Upper lobe of left lung (tissue), 6 donors: ENCODE results near the gene RHOT1. TPM values are rescaled to one million over a fixed set of nuclear protein-coding genes. Genes with fewer than 3 reads are reported as not detected.
A peak's percentile ranks its signal among the peaks of the same experiment; 100 is the strongest.
"Not testable (repeated sequence)": the region's sequence is repeated elsewhere in the genome, so short reads cannot be mapped to it uniquely, and the experiment has no call there.

Experiments
- ATAC-seq, 2 donors: fragments of 200-7000 bp; cut with Tn5 transposase; one replicate each; pipeline ENCODE4 v1.9.1; 2022; ENCODE audit warnings: mild to moderate bottlenecking in 2 of 2, moderate library complexity in 2 of 2; ENCODE audit not compliant: low FRiP score in 2 of 2
- DNase-seq, 2 donors: peaks; one replicate each; pipeline ENCODE4 v3.0.0-alpha.2; 2019 to 2020
- H3K27ac ChIP-seq, 4 donors: fragments of 200-600 bp; sonication (generic); one replicate each; pipeline ENCODE4 v1.5.1; 2016 to 2019
- H3K27me3 ChIP-seq, 4 donors: fragments of 200-600 bp; sonication (generic); one replicate each; pipeline ENCODE4 v1.5.1; 2017 to 2019
- H3K36me3 ChIP-seq, 4 donors: fragments of 200-600 bp; sonication (generic); one replicate each; pipeline ENCODE4 v1.5.1; 2016 to 2019
- H3K4me1 ChIP-seq, 4 donors: fragments of 200-600 bp; sonication (generic); one replicate each; pipeline ENCODE4 v1.5.1; 2018 to 2019
- H3K4me3 ChIP-seq, 4 donors: fragments of 200-600 bp; sonication (generic); one replicate each; pipeline ENCODE4 v1.5.1; 2017 to 2019; ENCODE audit warnings: mild to moderate bottlenecking in 2 of 4, moderate library complexity in 1 of 4
- H3K9me3 ChIP-seq, 4 donors: fragments of 200-600 bp; sonication (generic); one replicate each; pipeline ENCODE4 v1.5.1; 2018 to 2019
- EP300 ChIP-seq, 4 donors: sonication (generic); formaldehyde crosslinking; IDR thresholded peaks; one replicate each; pipeline ENCODE4 v1.5.1; 2017; ENCODE audit warnings: antibody characterized with exemption in 4 of 4, control low read depth in 2 of 4
- POLR2A ChIP-seq, 4 donors: fragments of 450-650 bp; IDR thresholded peaks; one replicate each; pipeline ENCODE4 v1.5.1; 2016 to 2017; ENCODE audit warnings: antibody characterized with exemption in 4 of 4, mild to moderate bottlenecking in 2 of 4
- POLR2AphosphoS5 ChIP-seq, 2 donors: sonication (generic); formaldehyde crosslinking; IDR thresholded peaks; one replicate each; pipeline ENCODE4 v1.5.1; 2017; ENCODE audit warnings: antibody characterized with exemption in 2 of 2
- WGBS, 2 donors: methylation state at CpG; one replicate each; pipeline ENCODE4 v1.1.5; 2017 to 2018; 5-methylcytosine and 5-hydroxymethylcytosine counted together
- total RNA-seq, 6 donors: library from RNA; depleted of rRNA in 4 of 6; stranded (reverse); fragments of >200 nt in 4 of 6; gene quantifications; one replicate each; pipeline versions ENCODE4 v1.1.0 to v1.2.1, GENCODE V29; 2016 to 2021
- TF ChIP-seq, protein P1 (sequence below), 6 experiments: fragments of 450-650 bp in 4 of 6; fragments of 200-600 bp in 2 of 6; sonication (generic) in 2 of 6; IDR thresholded peaks; one replicate each; pipeline ENCODE4 v1.5.1; 2016 to 2019; ENCODE audit warnings: antibody characterized with exemption in 6 of 6
- donor health status: DM: no; HTN: no; CAD: no; lungs with moderate emphysema.
- donor health status: DM: no; HTN: yes; CAD: no; lungs with severe emphysema.

RHOT1 gene
- total RNA-seq, 6 donors from 2014 or later, result 37.2 to 110 (median 52.2) TPM

DNA sequence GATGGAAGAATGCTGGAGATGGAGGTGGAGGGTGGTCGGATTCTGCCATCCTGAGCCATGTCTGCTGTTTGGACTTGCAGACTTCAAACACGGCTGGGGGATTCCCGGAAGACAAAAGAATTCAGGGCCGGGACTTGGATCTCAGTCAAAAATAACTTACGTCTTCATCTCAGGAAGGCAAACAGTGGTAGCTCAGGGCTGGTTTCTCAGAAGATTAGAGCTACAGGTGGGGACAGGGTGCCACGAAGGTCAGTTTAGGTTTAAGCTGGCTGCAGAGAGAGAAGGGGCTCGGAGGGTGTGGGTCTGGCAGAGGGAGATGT, 119.1 kb downstream of the RHOT1 start:
- 22 to 36% methylated on average over 5 to 7 of the region's 7 CpGs for WGBS, 2 donors
- no peak for TF ChIP-seq EP300 (IDR thresholded peaks at IDR 0.05)
- no peak for TF ChIP-seq POLR2AphosphoS5 (IDR thresholded peaks at IDR 0.05)
- TF ChIP-seq POLR2A (IDR thresholded peaks at IDR 0.05), result no peak
- TF ChIP-seq, protein P1, sequence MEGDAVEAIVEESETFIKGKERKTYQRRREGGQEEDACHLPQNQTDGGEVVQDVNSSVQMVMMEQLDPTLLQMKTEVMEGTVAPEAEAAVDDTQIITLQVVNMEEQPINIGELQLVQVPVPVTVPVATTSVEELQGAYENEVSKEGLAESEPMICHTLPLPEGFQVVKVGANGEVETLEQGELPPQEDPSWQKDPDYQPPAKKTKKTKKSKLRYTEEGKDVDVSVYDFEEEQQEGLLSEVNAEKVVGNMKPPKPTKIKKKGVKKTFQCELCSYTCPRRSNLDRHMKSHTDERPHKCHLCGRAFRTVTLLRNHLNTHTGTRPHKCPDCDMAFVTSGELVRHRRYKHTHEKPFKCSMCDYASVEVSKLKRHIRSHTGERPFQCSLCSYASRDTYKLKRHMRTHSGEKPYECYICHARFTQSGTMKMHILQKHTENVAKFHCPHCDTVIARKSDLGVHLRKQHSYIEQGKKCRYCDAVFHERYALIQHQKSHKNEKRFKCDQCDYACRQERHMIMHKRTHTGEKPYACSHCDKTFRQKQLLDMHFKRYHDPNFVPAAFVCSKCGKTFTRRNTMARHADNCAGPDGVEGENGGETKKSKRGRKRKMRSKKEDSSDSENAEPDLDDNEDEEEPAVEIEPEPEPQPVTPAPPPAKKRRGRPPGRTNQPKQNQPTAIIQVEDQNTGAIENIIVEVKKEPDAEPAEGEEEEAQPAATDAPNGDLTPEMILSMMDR (IDR thresholded peaks at IDR 0.05), result no peak
- peaks cover 0 to 11% (median 4%) of the 10 kb centered on the region in 4 donors for H3K27me3 ChIP-seq
- DNase-seq, result no peak
- ATAC-seq, result no peak
- no peaks in the 10 kb centered on the region for H3K36me3 ChIP-seq
- H3K9me3 ChIP-seq, result no peaks in the 10 kb centered on the region
- H3K4me1 ChIP-seq, result peaks cover 7 to 21% (median 10%) of the 10 kb centered on the region in 4 donors
- no peak overlapping the region for H3K4me3 ChIP-seq
- H3K27ac ChIP-seq, result no peak overlapping the region

DNA sequence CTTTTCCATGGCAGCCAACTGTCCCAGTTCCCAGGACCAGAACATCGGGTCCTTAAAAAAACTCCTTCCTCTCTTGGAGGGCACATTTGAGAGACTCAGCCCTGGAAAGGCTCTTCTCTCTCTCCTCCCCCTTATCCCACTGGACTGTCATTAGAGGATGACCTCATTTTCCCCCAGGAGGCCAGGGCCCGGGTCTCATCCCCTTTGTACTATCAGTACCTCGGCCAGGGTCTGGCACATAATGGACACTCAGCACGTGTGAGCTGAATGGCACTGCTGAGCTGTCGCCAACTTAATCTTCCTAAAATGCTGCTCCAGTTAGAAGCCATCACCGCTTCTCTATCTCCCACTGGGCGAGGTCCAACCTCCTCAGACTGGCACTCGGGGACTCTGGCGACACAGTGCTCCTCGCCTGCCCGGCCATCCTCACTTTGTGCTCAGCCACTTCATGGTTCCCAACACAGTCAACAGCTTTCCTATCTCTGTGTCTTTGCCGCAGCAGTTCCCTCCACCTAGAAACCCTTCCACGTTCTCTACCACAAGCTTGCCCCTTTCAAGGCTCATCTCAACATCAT, 119.7 kb downstream of the RHOT1 start:
- H3K27me3 ChIP-seq, result peaks cover 0 to 18% (median 9%) of the 10 kb centered on the region in 4 donors
- ATAC-seq (no peak), DNase-seq (no peak)
- H3K27ac ChIP-seq, result no peak overlapping the region
- 85% methylated on average over 13 of the region's 13 CpGs for WGBS, 2 donors
- TF ChIP-seq POLR2AphosphoS5 (IDR thresholded peaks at IDR 0.05) (no peak), EP300 (IDR thresholded peaks at IDR 0.05) (no peak), POLR2A (IDR thresholded peaks at IDR 0.05) (no peak)
- TF ChIP-seq, protein P1 (IDR thresholded peaks at IDR 0.05), result no peak
- H3K36me3 ChIP-seq, result no peaks in the 10 kb centered on the region
- H3K9me3 ChIP-seq, result no peaks in the 10 kb centered on the region
- no peak overlapping the region for H3K4me3 ChIP-seq
- H3K4me1 ChIP-seq, result peaks cover 14 to 28% (median 16%) of the 10 kb centered on the region in 4 donors

DNA sequence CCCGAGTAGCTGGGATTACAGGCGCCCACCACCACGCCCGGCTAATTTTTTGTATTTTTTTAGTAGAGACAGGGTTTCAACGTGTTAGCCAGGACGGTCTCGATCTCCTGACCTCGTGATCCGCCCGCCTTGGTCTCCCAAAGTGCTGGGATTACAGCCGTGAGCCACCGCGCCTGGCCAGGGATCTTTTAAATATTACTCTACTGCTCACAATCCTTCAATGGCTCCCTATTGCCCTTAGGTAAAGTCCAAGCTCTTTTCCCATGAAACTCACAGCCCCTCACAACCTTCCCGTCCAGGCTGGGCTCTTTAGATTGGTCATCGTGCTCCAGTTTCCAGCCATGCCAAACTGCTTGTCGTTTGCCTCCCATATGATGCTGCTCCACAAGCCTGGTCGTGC, 121.2 kb downstream of the RHOT1 start:
- 94 to 96% methylated on average over 17 of the region's 17 CpGs for WGBS, 2 donors
- not testable (repeated sequence) for H3K36me3 ChIP-seq, H3K9me3 ChIP-seq, H3K27ac ChIP-seq, H3K4me3 ChIP-seq, ATAC-seq, DNase-seq
- Histone ChIP-seq H3K4me1 (peaks cover 21 to 37% (median 24%) of the 10 kb centered on the region in 4 donors), H3K27me3 (peaks cover 0 to 30% (median 16%) of the 10 kb centered on the region in 4 donors)

DNA sequence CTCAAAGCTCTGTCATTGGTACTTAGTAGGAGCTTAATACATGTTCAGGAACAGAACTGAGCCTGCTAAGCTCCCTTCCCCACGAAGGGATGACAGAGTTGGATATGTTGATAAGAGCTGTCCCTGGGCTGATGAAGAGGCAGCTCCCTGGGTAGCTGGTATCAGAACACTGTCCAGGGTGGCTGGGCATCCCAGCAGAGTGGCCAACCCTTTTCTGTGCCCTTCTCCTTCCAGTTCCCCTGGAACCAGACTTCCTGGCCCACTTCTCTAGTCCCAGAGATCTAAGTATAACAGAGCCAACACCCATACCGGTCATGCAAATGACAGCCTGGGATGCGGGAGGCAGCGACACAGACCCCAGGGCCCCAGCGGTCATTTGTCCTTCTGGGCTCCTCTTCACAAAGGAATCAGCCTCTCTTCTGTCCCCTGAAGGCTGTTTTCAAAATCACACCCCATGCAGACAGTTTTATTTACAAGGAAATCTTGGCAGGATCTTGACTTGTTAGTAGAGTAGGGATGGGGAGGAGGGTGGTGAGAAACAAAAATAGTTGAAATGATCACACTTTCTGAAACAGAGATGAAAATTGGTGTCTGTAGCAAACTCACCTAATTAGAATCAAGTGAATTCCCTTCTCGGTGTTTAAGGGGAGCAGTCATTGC, 122.0 kb downstream of the RHOT1 start:
- no peak overlapping the region for H3K4me3 ChIP-seq
- DNase-seq (no peak), ATAC-seq (no peak)
- 57 to 68% methylated on average over 5 to 6 of the region's 6 CpGs for WGBS, 2 donors
- no peaks in the 10 kb centered on the region for H3K9me3 ChIP-seq
- no peaks in the 10 kb centered on the region for H3K36me3 ChIP-seq
- peaks cover 0 to 35% (median 16%) of the 10 kb centered on the region in 4 donors for H3K27me3 ChIP-seq
- H3K27ac ChIP-seq, result no peak overlapping the region
- H3K4me1 ChIP-seq, result peaks cover 21 to 37% (median 24%) of the 10 kb centered on the region in 4 donors
- TF ChIP-seq EP300 (IDR thresholded peaks at IDR 0.05), result no peak
- no peak for TF ChIP-seq POLR2A (IDR thresholded peaks at IDR 0.05)
- no peak for TF ChIP-seq POLR2AphosphoS5 (IDR thresholded peaks at IDR 0.05)
- TF ChIP-seq, protein P1 (IDR thresholded peaks at IDR 0.05), result no peak

DNA sequence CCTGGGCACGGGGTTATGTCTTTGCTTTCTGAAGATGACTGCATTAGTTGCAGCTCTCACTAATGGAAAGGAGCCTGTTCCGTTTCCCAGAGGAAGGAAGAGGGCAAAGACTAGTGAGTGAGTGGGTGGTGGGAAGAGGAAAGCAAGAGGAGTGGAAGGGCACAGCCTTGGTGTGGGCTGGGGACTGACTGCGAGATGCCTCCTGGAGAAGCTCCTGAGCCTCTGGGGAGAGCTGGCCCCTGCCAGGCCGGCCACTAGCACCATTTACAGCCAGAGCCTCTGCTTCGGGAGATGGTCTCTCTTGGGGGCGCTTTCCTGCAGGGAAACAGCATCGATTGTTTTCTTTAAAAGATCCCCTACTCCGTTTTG, 122.5 kb downstream of the RHOT1 start:
- Histone ChIP-seq H3K4me1 (peaks cover 21 to 37% (median 24%) of the 10 kb centered on the region in 4 donors), H3K27me3 (peaks cover 0 to 35% (median 16%) of the 10 kb centered on the region in 4 donors), H3K27ac (no peak overlapping the region), H3K36me3 (no peaks in the 10 kb centered on the region), H3K9me3 (no peaks in the 10 kb centered on the region), H3K4me3 (peak overlapping the region in 3 of 4 donors; percentile 64 to 79 (median 65))
- DNase-seq (no peak), ATAC-seq (no peak)
- TF ChIP-seq POLR2AphosphoS5 (IDR thresholded peaks at IDR 0.05) (no peak), POLR2A (IDR thresholded peaks at IDR 0.05) (no peak), EP300 (IDR thresholded peaks at IDR 0.05) (no peak)
- TF ChIP-seq, protein P1 (IDR thresholded peaks at IDR 0.05), result no peak
- WGBS, 2 donors, result 33 to 35% methylated on average over 8 of the region's 8 CpGs
